Endothelial cell of umbilical vein (primary cell): ENCODE data around the gene BLOC1S1. TPM values are rescaled to one million over a fixed set of nuclear protein-coding genes. Genes with fewer than 3 reads are reported as not detected.

ENCODE experiments used
- BruUV-seq: library from RNA; stranded (reverse); fragments of 400-500 nt; replicated peaks from 2 replicates; lab custom pipeline; 2021; lab: Mats Ljungman, UMichigan
- CTCF ChIA-PET: fragments of 300-600, 350-600 bp; sonication (Branson Sonifier 250); formaldehyde crosslinking; loops from one replicate; lab custom pipeline; 2021; ENCODE audit warnings: antibody characterized with exemption, inconsistent platforms; lab: Charles Lee
- POLR2A ChIA-PET: fragments of 300-600, 350-600 bp; sonication (Branson Sonifier 250); formaldehyde crosslinking; loops from one replicate; lab custom pipeline; 2021; ENCODE audit warnings: antibody characterized with exemption, inconsistent platforms; lab: Charles Lee
- DNase-seq: peaks from one replicate; pipeline ENCODE4 v3.0.0-alpha.2; 2011; ENCODE audit warnings: low read depth, low spot score
- FAIRE-seq: peaks from 2 replicates; lab custom pipeline; 2011; peaks lifted over from hg19 to GRCh38; lab: Jason Lieb, UNC
- H2AFZ ChIP-seq: 2 replicates; pipeline ENCODE4 v1.6.0; 2012; ENCODE audit warnings: low read depth, low read length, control low read depth, inconsistent platforms
- H3K27ac ChIP-seq: 2 replicates; pipeline ENCODE4 v1.5.1; 2011; ENCODE audit warnings: low read depth, mild to moderate bottlenecking, control low read depth, low read length, moderate library complexity; ENCODE audit not compliant: insufficient read depth
- H3K27me3 ChIP-seq, 2 experiments: 2 replicates each; pipeline versions ENCODE4 v1.6.0 to v1.6.1; 2011; ENCODE audit warnings: low read length in 2 of 2, mixed read lengths in 1 of 2; ENCODE audit not compliant: control insufficient read depth in 2 of 2, insufficient read depth in 2 of 2
- H3K36me3 ChIP-seq, 2 experiments: 2 replicates in 1 of 2; 3 replicates in 1 of 2; pipeline ENCODE4 v1.5.1; 2011; ENCODE audit warnings: low read length in 2 of 2, mild to moderate bottlenecking in 1 of 2, moderate library complexity in 1 of 2; ENCODE audit not compliant: control insufficient read depth in 2 of 2, insufficient read depth in 2 of 2; ENCODE audit errors: extremely low read depth in 1 of 2
- H3K4me1 ChIP-seq: 3 replicates; pipeline ENCODE4 v1.5.1; 2011; ENCODE audit warnings: mild to moderate bottlenecking, low read length; ENCODE audit not compliant: control insufficient read depth, insufficient read depth; ENCODE audit errors: extremely low read depth
- H3K4me2 ChIP-seq: 2 replicates; pipeline ENCODE4 v1.6.1; 2011; ENCODE audit warnings: low read length, control low read depth, mixed read lengths; ENCODE audit not compliant: insufficient read depth
- H3K4me3 ChIP-seq, 3 experiments: fragments of 200-600 bp in 1 of 3; sonication (generic), shearing (Covaris generic) in 1 of 3; replicated peaks in 1 of 3; 2 replicates each; pipeline ENCODE4 v1.5.1; 2011 to 2016; ENCODE audit warnings: control low read depth in 3 of 3, low read length in 3 of 3, mild to moderate bottlenecking in 2 of 3, inconsistent platforms in 1 of 3, low read depth in 1 of 3, moderate library complexity in 1 of 3; ENCODE audit not compliant: insufficient read depth in 1 of 3
- H3K79me2 ChIP-seq: 2 replicates; pipeline ENCODE4 v1.6.0; 2012; ENCODE audit warnings: low read length, inconsistent platforms; ENCODE audit not compliant: control insufficient read depth, insufficient read depth
- H3K9ac ChIP-seq: replicated peaks from 2 replicates; pipeline ENCODE3; 2011; ENCODE audit warnings: low read length, control low read depth; ENCODE audit not compliant: insufficient read depth; ENCODE audit errors: extremely low read depth
- H3K9me1 ChIP-seq: replicated peaks from 3 replicates; pipeline ENCODE4 v1.6.0; 2011; ENCODE audit warnings: mild to moderate bottlenecking, low read length; ENCODE audit not compliant: control insufficient read depth, insufficient read depth; ENCODE audit errors: extremely low read depth
- H3K9me3 ChIP-seq: replicated peaks from 2 replicates; pipeline ENCODE4 v1.5.1; 2012; ENCODE audit warnings: low read length, inconsistent platforms; ENCODE audit not compliant: control insufficient read depth, insufficient read depth
- H4K20me1 ChIP-seq: replicated peaks from 2 replicates; pipeline ENCODE3; 2011; ENCODE audit warnings: mild to moderate bottlenecking, low read length; ENCODE audit not compliant: control insufficient read depth, insufficient read depth; ENCODE audit errors: extremely low read depth
- CTCF ChIP-seq, 2 donors: IDR thresholded peaks; 1 replicate in 1 of 2; 2 replicates in 1 of 2; pipeline ENCODE4 v1.5.1; 2011; ENCODE audit warnings: low read length in 2 of 2, mild to moderate bottlenecking in 2 of 2, moderate library complexity in 2 of 2, control low read depth in 1 of 2, inconsistent platforms in 1 of 2, low read depth in 1 of 2; ENCODE audit not compliant: insufficient read depth in 1 of 2; ENCODE audit errors: extremely low read depth in 1 of 2
- EZH2 ChIP-seq: IDR thresholded peaks from 2 replicates; pipeline ENCODE4 v1.6.1; 2012; ENCODE audit warnings: borderline replicate concordance, low read depth, mild to moderate bottlenecking, moderate library complexity, low read length, inconsistent platforms; ENCODE audit not compliant: severe bottlenecking
- FOS ChIP-seq: IDR thresholded peaks from 2 replicates; pipeline ENCODE4 v1.6.1; 2011; ENCODE audit warnings: mild to moderate bottlenecking, low read length, moderate library complexity, borderline replicate concordance; ENCODE audit not compliant: insufficient read depth
- GATA2 ChIP-seq: IDR thresholded peaks from 2 replicates; pipeline ENCODE4 v1.7.0; 2011; ENCODE audit warnings: low read depth, mild to moderate bottlenecking, moderate library complexity, mixed read lengths, low read length; ENCODE audit not compliant: insufficient read length, insufficient read depth
- JUN ChIP-seq: IDR thresholded peaks from 2 replicates; pipeline ENCODE4 v1.6.1; 2011; ENCODE audit warnings: borderline replicate concordance, low read depth; ENCODE audit not compliant: insufficient read length, insufficient read depth
- MAX ChIP-seq: IDR thresholded peaks from 2 replicates; pipeline ENCODE4 v1.6.1; 2011; ENCODE audit not compliant: insufficient read depth, insufficient read length
- MYC ChIP-seq: IDR thresholded peaks from one replicate; pipeline ENCODE4 v1.6.1; 2011; ENCODE audit warnings: mild to moderate bottlenecking, low read depth, low read length
- POLR2A ChIP-seq: IDR thresholded peaks from 2 replicates; pipeline ENCODE4 v1.6.1; 2012; ENCODE audit warnings: low read depth, mild to moderate bottlenecking, control low read depth, low read length
- POLR2AphosphoS5 ChIP-seq: IDR thresholded peaks from 2 replicates; pipeline ENCODE4 v1.6.1; 2012; ENCODE audit warnings: low read depth, mild to moderate bottlenecking, control low read depth, low read length, moderate library complexity; ENCODE audit not compliant: insufficient read depth
- dilution Hi-C: fragments of 300-500 bp; cut with MboI; formaldehyde crosslinking; loops from one replicate; pipeline ENCODE4 v1.15.0; 2019; ENCODE audit warnings: low sequenced_read_pairs; ENCODE audit not compliant: extremely low pct_ligation_motif_present
- intact Hi-C: fragments of 100-400 bp; cut with micrococcal nuclease; formaldehyde crosslinking; loops from one replicate; pipeline ENCODE4 v1.10.0; 2022
- polyA plus RNA-seq, 4 experiments: library from polyadenylated mRNA; depleted of rRNA in 3 of 4; stranded (reverse) in 3 of 4; unstranded in 1 of 4; fragments of >200 nt; gene quantifications; 2 replicates each; pipeline versions ENCODE4 v1.2.1 to v1.2.3, GENCODE V29; 2011 to 2012; ENCODE audit warnings: missing spikeins in 1 of 4
- total RNA-seq: library from RNA; stranded (reverse); gene quantifications from 2 replicates; pipeline ENCODE4 v1.2.3, GENCODE V29; 2021

BLOC1S1 gene
- total and polyA plus RNA-seq, 2 donors (not counting 3 experiments of a cell fraction or from before 2014, with no cell fraction given): 84.1 to 192 TPM

- BruUV-seq: no TSS peak
These were observed 46.8 kb downstream of the BLOC1S1 start for GRCh38 chr12:55762646-55763045.

More at GRCh38 chr12:55762646-55763045, 46.8 kb downstream of the BLOC1S1 start:
- peaks cover 7 to 13% of the 10 kb centered on the region in 2 experiments for H3K36me3 ChIP-seq
- TF ChIP-seq MAX (no peak), EZH2 (no peak), CTCF (IDR thresholded peaks at IDR 0.05; ENCODE audit: extremely low read depth in 1 of 2, insufficient read depth in 1 of 2, low read depth in 1 of 2, low read length in 2 of 2) (no peak), FOS (no peak), POLR2AphosphoS5 (no peak), MYC (no peak), POLR2A (no peak), GATA2 (no peak), JUN (no peak)
- dilution Hi-C loops (no loop called here), intact Hi-C loops (no loop called here)
- DNase-seq: no peak
- no peaks in the 10 kb centered on the region for H3K9me3 ChIP-seq
- no peak overlapping the region for H2AFZ ChIP-seq
- H3K9me1 ChIP-seq: no peaks in the 10 kb centered on the region
- peaks cover 8% of the 10 kb centered on the region for H3K79me2 ChIP-seq
- no peaks in the 10 kb centered on the region for H3K27me3 ChIP-seq
- FAIRE-seq: no peak
- H3K4me1 ChIP-seq: no peaks in the 10 kb centered on the region
- H3K4me3 ChIP-seq: no peak overlapping the region
- H3K27ac ChIP-seq: no peak overlapping the region
- ChIA-PET CTCF (interaction anchor here (1.6 kb wide), 1 partner anchor 15 kb away, joined by 3 read pairs; no protein-coding TSS in a partner anchor), POLR2A (no interaction called here)
- no peak overlapping the region for H3K4me2 ChIP-seq
- H4K20me1 ChIP-seq: no peaks in the 10 kb centered on the region
- no peak overlapping the region for H3K9ac ChIP-seq
